Measurements from ENCODE around the gene UBXN7. TPM values are rescaled to one million over a fixed set of nuclear protein-coding genes. Genes with fewer than 3 reads are reported as not detected.
A peak's percentile ranks its signal among the peaks of the same experiment; 100 is the strongest.
"Not testable (repeated sequence)": the region's sequence is repeated elsewhere in the genome, so short reads cannot be mapped to it uniquely, and the experiment has no call there.

Gene UBXN7
- total RNA-seq (2022) (46.1 and 49.0 TPM in 2 replicates), Bru-seq, nascent RNA (percentile 70 among the genes with signal in this experiment), BruChase-seq, experiment 1, labeled RNA remaining after a 6-hour chase (percentile 75 among the genes with signal in this experiment), BruChase-seq, experiment 2, labeled RNA remaining after a 2-hour chase (percentile 81 among the genes with signal in this experiment)
- long read RNA-seq, full-length matches to known transcripts: 5 of 11 reads
- long read RNA-seq, partial matches to known transcripts: 1 of 11 reads
- long read RNA-seq, other reads (novel, unspliced or antisense): 5 of 11 reads

DNA sequence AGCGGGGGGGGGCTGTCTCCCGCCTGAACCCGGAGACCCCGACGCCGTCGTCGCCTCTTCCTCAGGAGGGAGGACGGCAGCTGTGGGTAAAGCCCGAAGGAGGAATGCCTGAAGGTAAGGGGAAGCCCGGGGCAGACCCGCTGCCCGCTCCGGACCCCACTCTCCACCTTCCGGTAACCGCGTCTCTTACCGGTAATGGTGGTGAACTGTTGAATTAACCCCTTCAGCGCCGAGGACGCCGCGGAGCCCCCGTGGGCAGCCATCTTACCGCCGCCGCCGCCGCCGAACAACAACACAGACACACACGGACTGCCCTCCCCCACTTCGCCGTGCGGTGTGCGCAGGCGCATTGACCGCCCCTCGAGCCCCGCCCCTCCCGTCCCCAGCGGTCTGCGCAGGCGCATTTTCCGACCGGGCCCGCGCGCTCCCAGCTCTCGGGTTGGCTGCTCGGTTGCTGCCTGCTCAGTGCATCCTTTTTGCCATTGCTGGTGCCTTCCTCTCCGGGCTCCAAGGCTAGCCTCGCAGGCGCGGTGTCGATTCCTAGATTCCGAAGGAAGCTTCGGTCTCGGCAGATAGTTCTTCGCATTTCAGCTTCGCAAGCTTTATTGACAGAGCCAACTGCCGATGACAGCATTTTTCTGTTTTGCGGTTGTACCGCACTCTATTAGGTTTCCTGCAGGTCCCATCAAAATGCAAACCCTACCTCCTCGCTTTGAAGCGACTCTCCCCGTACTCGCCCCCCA, at the start of gene UBXN7:
TSS of gene UBXN7 (minus strand) at position 291 of the 743 bp plus-strand sequence. CDS start at position 263, 28 bp downstream.
- TF ChIP-seq, protein P1, sequence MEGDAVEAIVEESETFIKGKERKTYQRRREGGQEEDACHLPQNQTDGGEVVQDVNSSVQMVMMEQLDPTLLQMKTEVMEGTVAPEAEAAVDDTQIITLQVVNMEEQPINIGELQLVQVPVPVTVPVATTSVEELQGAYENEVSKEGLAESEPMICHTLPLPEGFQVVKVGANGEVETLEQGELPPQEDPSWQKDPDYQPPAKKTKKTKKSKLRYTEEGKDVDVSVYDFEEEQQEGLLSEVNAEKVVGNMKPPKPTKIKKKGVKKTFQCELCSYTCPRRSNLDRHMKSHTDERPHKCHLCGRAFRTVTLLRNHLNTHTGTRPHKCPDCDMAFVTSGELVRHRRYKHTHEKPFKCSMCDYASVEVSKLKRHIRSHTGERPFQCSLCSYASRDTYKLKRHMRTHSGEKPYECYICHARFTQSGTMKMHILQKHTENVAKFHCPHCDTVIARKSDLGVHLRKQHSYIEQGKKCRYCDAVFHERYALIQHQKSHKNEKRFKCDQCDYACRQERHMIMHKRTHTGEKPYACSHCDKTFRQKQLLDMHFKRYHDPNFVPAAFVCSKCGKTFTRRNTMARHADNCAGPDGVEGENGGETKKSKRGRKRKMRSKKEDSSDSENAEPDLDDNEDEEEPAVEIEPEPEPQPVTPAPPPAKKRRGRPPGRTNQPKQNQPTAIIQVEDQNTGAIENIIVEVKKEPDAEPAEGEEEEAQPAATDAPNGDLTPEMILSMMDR (IDR thresholded peaks at IDR 0.05; ENCODE audit: unreplicated experiment): no peak
- Mint-ChIP-seq H3K9me3 (ENCODE audit: low read depth, unreplicated experiment) (no peaks in the 10 kb centered on the region), H3K36me3 (ENCODE audit: insufficient read depth, unreplicated experiment) (peaks cover 28% of the 10 kb centered on the region), H3K27me3 (ENCODE audit: unreplicated experiment) (no peaks in the 10 kb centered on the region), H3K4me1 (ENCODE audit: low read depth, unreplicated experiment) (no peaks in the 10 kb centered on the region), H3K27ac (ENCODE audit: unreplicated experiment) (peak within 1 kb of the TSS; percentile 82), H3K4me3 (ENCODE audit: low read depth, unreplicated experiment) (peak within 1 kb of the TSS; percentile 94)
- intact Hi-C loops (cut with micrococcal nuclease; ENCODE audit: unreplicated experiment): no loop called here
- DNase-seq: peak; percentile 93
- TSS peak; percentile 19 for BruUV-seq (replicated peaks)
- CTCF ChIA-PET: interaction anchor here (0.6 to 1.3 kb wide), 3 partner anchors 15 to 108 kb away, joined by 3 to 4 read pairs (median 3); no protein-coding TSS in a partner anchor

GRCh38 chr3:196477678-196478077, 45.5 kb upstream of the UBXN7 start:
- no peak for DNase-seq
- H3K36me3 Mint-ChIP-seq (ENCODE audit: insufficient read depth, unreplicated experiment): peaks cover 54% of the 10 kb centered on the region
- intact Hi-C loops (cut with micrococcal nuclease; ENCODE audit: unreplicated experiment): no loop called here
- no peaks in the 10 kb centered on the region for H3K27me3 Mint-ChIP-seq (ENCODE audit: unreplicated experiment)
- TF ChIP-seq, protein P1 (IDR thresholded peaks at IDR 0.05; ENCODE audit: unreplicated experiment): no peak
- no peaks in the 10 kb centered on the region for H3K9me3 Mint-ChIP-seq (ENCODE audit: low read depth, unreplicated experiment)
- no peaks in the 10 kb centered on the region for H3K4me1 Mint-ChIP-seq (ENCODE audit: low read depth, unreplicated experiment)
- BruUV-seq (replicated peaks): no TSS peak
- H3K4me3 Mint-ChIP-seq (ENCODE audit: low read depth, unreplicated experiment): no peak overlapping the region
- no peak overlapping the region for H3K27ac Mint-ChIP-seq (ENCODE audit: unreplicated experiment)
- CTCF ChIA-PET: no interaction called here

GRCh38 chr3:196472286-196472685, 40.1 kb upstream of the UBXN7 start:
- Mint-ChIP-seq H3K4me3 (ENCODE audit: low read depth, unreplicated experiment) (no peak overlapping the region), H3K9me3 (ENCODE audit: low read depth, unreplicated experiment) (no peaks in the 10 kb centered on the region), H3K27ac (ENCODE audit: unreplicated experiment) (no peak overlapping the region), H3K27me3 (ENCODE audit: unreplicated experiment) (no peaks in the 10 kb centered on the region), H3K36me3 (ENCODE audit: insufficient read depth, unreplicated experiment) (peaks cover 58% of the 10 kb centered on the region), H3K4me1 (ENCODE audit: low read depth, unreplicated experiment) (no peaks in the 10 kb centered on the region)
- CTCF ChIA-PET: no interaction called here
- TF ChIP-seq, protein P1 (IDR thresholded peaks at IDR 0.05; ENCODE audit: unreplicated experiment): no peak
- intact Hi-C loops (cut with micrococcal nuclease; ENCODE audit: unreplicated experiment): no loop called here
- DNase-seq: no peak
- no TSS peak for BruUV-seq (replicated peaks)

GRCh38 chr3:196471551-196471950, 39.3 kb upstream of the UBXN7 start:
- no peak overlapping the region for H3K4me3 Mint-ChIP-seq (ENCODE audit: low read depth, unreplicated experiment)
- peaks cover 54% of the 10 kb centered on the region for H3K36me3 Mint-ChIP-seq (ENCODE audit: insufficient read depth, unreplicated experiment)
- TF ChIP-seq, protein P1 (IDR thresholded peaks at IDR 0.05; ENCODE audit: unreplicated experiment): no peak
- no peaks in the 10 kb centered on the region for H3K9me3 Mint-ChIP-seq (ENCODE audit: low read depth, unreplicated experiment)
- BruUV-seq (replicated peaks): no TSS peak
- no peak overlapping the region for H3K27ac Mint-ChIP-seq (ENCODE audit: unreplicated experiment)
- H3K4me1 Mint-ChIP-seq (ENCODE audit: low read depth, unreplicated experiment): no peaks in the 10 kb centered on the region
- no peaks in the 10 kb centered on the region for H3K27me3 Mint-ChIP-seq (ENCODE audit: unreplicated experiment)
- CTCF ChIA-PET: no interaction called here
- intact Hi-C loops (cut with micrococcal nuclease; ENCODE audit: unreplicated experiment): no loop called here
- DNase-seq: no peak

DNA sequence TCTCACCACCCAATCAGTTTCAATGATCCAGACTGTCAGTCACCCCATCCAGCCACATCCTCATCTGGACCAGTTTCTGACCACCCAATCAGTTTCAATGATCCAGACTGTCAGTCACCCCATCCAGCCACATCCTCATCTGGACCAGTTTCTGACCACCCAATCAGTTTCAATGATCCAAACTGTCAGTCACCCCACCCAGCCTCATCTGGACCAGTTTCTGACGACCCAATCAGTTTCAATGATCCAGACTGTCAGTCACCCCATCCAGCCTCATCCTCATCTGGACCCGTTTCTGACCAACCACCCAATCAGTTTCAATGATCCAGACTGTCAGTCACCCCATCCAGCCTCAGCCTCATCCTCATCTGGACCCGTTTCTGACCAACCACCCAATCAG, 38.0 kb upstream of the UBXN7 start:
- BruUV-seq (replicated peaks); H3K27ac Mint-ChIP-seq (ENCODE audit: unreplicated experiment); H3K27me3 Mint-ChIP-seq (ENCODE audit: unreplicated experiment); CTCF ChIA-PET; H3K4me3 Mint-ChIP-seq (ENCODE audit: low read depth, unreplicated experiment); intact Hi-C loops (cut with micrococcal nuclease; ENCODE audit: unreplicated experiment); H3K4me1 Mint-ChIP-seq (ENCODE audit: low read depth, unreplicated experiment); DNase-seq; H3K9me3 Mint-ChIP-seq (ENCODE audit: low read depth, unreplicated experiment): not testable (repeated sequence)
- peaks cover 47% of the 10 kb centered on the region for H3K36me3 Mint-ChIP-seq (ENCODE audit: insufficient read depth, unreplicated experiment)
